Activated CD4-positive, alpha-beta T cell treated with anti-CD3 and anti-CD28 coated beads for 24 hours (primary cell): ENCODE measurements around the gene CMC4.

ENCODE experiments used
- DNase-seq, 2 donors: peaks; one replicate each; pipeline ENCODE4 v3.0.0-alpha.2; 2020; ENCODE audit warnings: low read depth in 2 of 2

CMC4 gene

GRCh38 chrX:155070975-155071693, at the start of gene CMC4, which contains the start of the genes BRCC3 and MTCP1:
TSS of gene CMC4 (minus strand) at chrX:155071136. CDS start at chrX:155064023, 7,113 bp downstream.
TSS of gene BRCC3 (plus strand) at chrX:155071508. CDS start at chrX:155071528, 20 bp downstream.
TSS of gene MTCP1 (minus strand) at chrX:155071136. CDS start at chrX:155066010, 5,126 bp downstream.
- DNase-seq, result peak; percentile 58 to 62

GRCh38 chrX:155115174-155115819, 44.4 kb upstream of the CMC4 start:
- no peak for DNase-seq

GRCh38 chrX:155113097-155113496, 42.2 kb upstream of the CMC4 start:
- no peak for DNase-seq

GRCh38 chrX:155112171-155112570, 41.2 kb upstream of the CMC4 start:
- no peak for DNase-seq

GRCh38 chrX:155108427-155108826, 37.5 kb upstream of the CMC4 start:
- DNase-seq, result no peak

- no peak for DNase-seq
Measured at GRCh38 chrX:155105919-155106318, 35.0 kb upstream of the CMC4 start.

GRCh38 chrX:155094468-155095061, 23.6 kb upstream of the CMC4 start:
- DNase-seq, result no peak

GRCh38 chrX:155086961-155087735, 16.2 kb upstream of the CMC4 start:
- no peak for DNase-seq

- DNase-seq, result no peak
Measured at GRCh38 chrX:155086202-155086840, 15.4 kb upstream of the CMC4 start.

GRCh38 chrX:155071694-155072280, 851 bp upstream of the CMC4 start:
- no peak for DNase-seq

GRCh38 chrX:155070663-155070974, 317 bp downstream of the CMC4 start:
- no peak for DNase-seq

GRCh38 chrX:155070038-155070437, 898 bp downstream of the CMC4 start:
- DNase-seq, result no peak

GRCh38 chrX:155069414-155069813, 1.5 kb downstream of the CMC4 start:
- DNase-seq, result no peak

- DNase-seq, result no peak
Measured at GRCh38 chrX:155068165-155068564, 2.8 kb downstream of the CMC4 start.

GRCh38 chrX:155065035-155065734, 5.8 kb downstream of the CMC4 start:
- no peak for DNase-seq

GRCh38 chrX:155061760-155062159, 9.2 kb downstream of the CMC4 start:
- DNase-seq, result no peak

GRCh38 chrX:155056877-155057792, 13.8 kb downstream of the CMC4 start:
- peak in 1 of 2 donors; percentile 26 for DNase-seq

GRCh38 chrX:155056471-155056870, 14.5 kb downstream of the CMC4 start:
- DNase-seq, result no peak

GRCh38 chrX:155055494-155055893, 15.4 kb downstream of the CMC4 start:
- DNase-seq, result no peak

- DNase-seq, result no peak
Measured at GRCh38 chrX:155054255-155054654, 16.7 kb downstream of the CMC4 start.
